PFSK-1 (cell line): ENCODE measurements around the gene EFNA2.

Experiments used
- FOXP2 ChIP-seq: optimal IDR thresholded peaks from 2 replicates; pipeline ENCODE3; 2011; ENCODE audit warnings: borderline replicate concordance, control low read depth, inconsistent platforms; ENCODE audit not compliant: insufficient read depth; ENCODE audit errors: extremely low read length, extremely low read depth
- POLR2AphosphoS5 ChIP-seq: IDR thresholded peaks from 2 replicates; pipeline ENCODE4 v1.6.1; 2012; ENCODE audit warnings: low read depth, mild to moderate bottlenecking, control low read depth, low read length, moderate library complexity
- REST ChIP-seq, 2 experiments: IDR thresholded peaks; 2 replicates each; pipeline versions ENCODE4 v1.6.1 to v1.8.0; 2011 to 2012; ENCODE audit warnings: low read depth in 2 of 2, low read length in 2 of 2, control low read depth in 1 of 2, inconsistent platforms in 1 of 2, mild to moderate bottlenecking in 1 of 2, moderate library complexity in 1 of 2; ENCODE audit not compliant: insufficient read depth in 1 of 2
- SIN3A ChIP-seq: IDR thresholded peaks from 2 replicates; pipeline ENCODE4 v1.6.1; 2012; ENCODE audit warnings: mild to moderate bottlenecking, low read length, moderate library complexity, borderline replicate concordance; ENCODE audit not compliant: insufficient read depth
- TAF1 ChIP-seq: IDR thresholded peaks from 2 replicates; pipeline ENCODE4 v1.6.1; 2012; ENCODE audit warnings: low read length, control low read depth, borderline replicate concordance; ENCODE audit not compliant: insufficient read depth

GRCh38 chr19:1256646-1257474, 28.8 kb upstream of the EFNA2 start:
- TF ChIP-seq POLR2AphosphoS5: peak; percentile 55
- TF ChIP-seq TAF1: no peak
- TF ChIP-seq REST (IDR thresholded peaks at IDR 0.05; ENCODE audit: insufficient read depth in 1 of 2, low read depth in 2 of 2, low read length in 2 of 2): no peak
- TF ChIP-seq FOXP2: no peak
- no peak for TF ChIP-seq SIN3A
